ENCODE measurements around the gene FHL2.

Gene FHL2

GRCh38 chr2:105401867-105402266, 3.0 kb upstream of the FHL2 start:
- no peaks in the 10 kb centered on the region for H3K36me3 ChIP-seq (ENCODE audit: insufficient read depth, low read length)
- peaks cover 18% of the 10 kb centered on the region for H3K4me1 ChIP-seq (ENCODE audit: insufficient read depth, low read length, poor library complexity, severe bottlenecking)
- no peaks in the 10 kb centered on the region for H3K9me3 ChIP-seq (ENCODE audit: insufficient read depth, low read depth, low read length)
- no peaks in the 10 kb centered on the region for H3F3A ChIP-seq (ENCODE audit: low read depth)
- H3K9me2 ChIP-seq (replicated peaks; ENCODE audit: low read depth, low read length), result no peaks in the 10 kb centered on the region
- H2AFZ ChIP-seq (ENCODE audit: low read length), result no peak overlapping the region
- H3K4me2 ChIP-seq (ENCODE audit: low read depth, low read length, poor library complexity, severe bottlenecking), result no peak overlapping the region
- H3K79me2 ChIP-seq (ENCODE audit: insufficient read depth, low read length), result peaks cover 17% of the 10 kb centered on the region
- no peaks in the 10 kb centered on the region for H4K20me1 ChIP-seq (ENCODE audit: insufficient read depth, low read length, poor library complexity, severe bottlenecking)
- no peak overlapping the region for H3K4me3 ChIP-seq (ENCODE audit: low read length, poor library complexity, severe bottlenecking)
- TF ChIP-seq EZH2phosphoT487 (IDR thresholded peaks at IDR 0.05; ENCODE audit: borderline replicate concordance) (no peak), CTCF (conservative IDR thresholded peaks at IDR 0.05; ENCODE audit: low read length) (no peak)
- H3K9ac ChIP-seq (ENCODE audit: low read depth, low read length, poor library complexity, severe bottlenecking), result no peak overlapping the region
- no peaks in the 10 kb centered on the region for H3K27me3 ChIP-seq (ENCODE audit: insufficient read depth, low read length, poor library complexity, severe bottlenecking)

- Histone ChIP-seq H3K4me1 (ENCODE audit: insufficient read depth, low read length, poor library complexity, severe bottlenecking) (peaks cover 36% of the 10 kb centered on the region), H3K27me3 (ENCODE audit: insufficient read depth, low read length, poor library complexity, severe bottlenecking) (no peaks in the 10 kb centered on the region)
- TF ChIP-seq CTCF (conservative IDR thresholded peaks at IDR 0.05; ENCODE audit: low read length), result no peak
Observed at GRCh38 chr2:105400138-105400540, 1.3 kb upstream of the FHL2 start.

GRCh38 chr2:105399207-105399861, 483 bp upstream of the FHL2 start:
- H3K9me2 ChIP-seq (replicated peaks; ENCODE audit: low read depth, low read length), result no peaks in the 10 kb centered on the region
- H3K36me3 ChIP-seq (ENCODE audit: insufficient read depth, low read length), result no peaks in the 10 kb centered on the region
- H2AFZ ChIP-seq (ENCODE audit: low read length), result peak overlapping the region; percentile 92
- no peaks in the 10 kb centered on the region for H3K27me3 ChIP-seq (ENCODE audit: insufficient read depth, low read length, poor library complexity, severe bottlenecking)
- peak overlapping the region; percentile 88 for H3K4me2 ChIP-seq (ENCODE audit: low read depth, low read length, poor library complexity, severe bottlenecking)
- H3K4me3 ChIP-seq (ENCODE audit: low read length, poor library complexity, severe bottlenecking), result peak overlapping the region; percentile 97
- peak overlapping the region; percentile 94 for H3K9ac ChIP-seq (ENCODE audit: low read depth, low read length, poor library complexity, severe bottlenecking)
- H4K20me1 ChIP-seq (ENCODE audit: insufficient read depth, low read length, poor library complexity, severe bottlenecking), result no peaks in the 10 kb centered on the region
- TF ChIP-seq EZH2phosphoT487 (IDR thresholded peaks at IDR 0.05; ENCODE audit: borderline replicate concordance), result no peak
- no peak for TF ChIP-seq CTCF (conservative IDR thresholded peaks at IDR 0.05; ENCODE audit: low read length)
- peaks cover 39% of the 10 kb centered on the region for H3K4me1 ChIP-seq (ENCODE audit: insufficient read depth, low read length, poor library complexity, severe bottlenecking)
- peaks cover 42% of the 10 kb centered on the region for H3K79me2 ChIP-seq (ENCODE audit: insufficient read depth, low read length)
- no peaks in the 10 kb centered on the region for H3K9me3 ChIP-seq (ENCODE audit: insufficient read depth, low read depth, low read length)
- H3F3A ChIP-seq (ENCODE audit: low read depth), result no peaks in the 10 kb centered on the region

More at GRCh38 chr2:105400138-105400540, 1.3 kb upstream of the FHL2 start:
- no peak overlapping the region for H3K4me2 ChIP-seq (ENCODE audit: low read depth, low read length, poor library complexity, severe bottlenecking)
- no peak overlapping the region for H2AFZ ChIP-seq (ENCODE audit: low read length)
- no peak overlapping the region for H3K9ac ChIP-seq (ENCODE audit: low read depth, low read length, poor library complexity, severe bottlenecking)
- no peaks in the 10 kb centered on the region for H3K36me3 ChIP-seq (ENCODE audit: insufficient read depth, low read length)
- H4K20me1 ChIP-seq (ENCODE audit: insufficient read depth, low read length, poor library complexity, severe bottlenecking), result no peaks in the 10 kb centered on the region
- peaks cover 34% of the 10 kb centered on the region for H3K79me2 ChIP-seq (ENCODE audit: insufficient read depth, low read length)
- H3K9me3 ChIP-seq (ENCODE audit: insufficient read depth, low read depth, low read length), result no peaks in the 10 kb centered on the region
- H3K9me2 ChIP-seq (replicated peaks; ENCODE audit: low read depth, low read length), result no peaks in the 10 kb centered on the region
- H3K4me3 ChIP-seq (ENCODE audit: low read length, poor library complexity, severe bottlenecking), result no peak overlapping the region
- H3F3A ChIP-seq (ENCODE audit: low read depth), result no peaks in the 10 kb centered on the region
